ENCODE results near the gene ATP4B.

The ATP4B gene

GRCh38 chr13:113616991-113617749 is 40.8 kb downstream of the ATP4B start:
- no peak for DNase-seq
- in situ Hi-C loops (cut with HindIII; ENCODE audit: low pct_ligation_motif_present, low pct_unique_long_range_greater_than_20kb, low sequenced_read_pairs): no loop called here

- DNase-seq: no peak
- in situ Hi-C loops (cut with HindIII; ENCODE audit: low pct_ligation_motif_present, low pct_unique_long_range_greater_than_20kb, low sequenced_read_pairs): no loop called here
These were observed 41.6 kb downstream of the ATP4B start for GRCh38 chr13:113616281-113616906.

GRCh38 chr13:113613789-113614379 is 44.1 kb downstream of the ATP4B start:
- DNase-seq: no peak
- in situ Hi-C loops (cut with HindIII; ENCODE audit: low pct_ligation_motif_present, low pct_unique_long_range_greater_than_20kb, low sequenced_read_pairs): no loop called here

GRCh38 chr13:113612607-113613006 is 45.4 kb downstream of the ATP4B start:
- no peak for DNase-seq
- in situ Hi-C loops (cut with HindIII; ENCODE audit: low pct_ligation_motif_present, low pct_unique_long_range_greater_than_20kb, low sequenced_read_pairs): no loop called here

GRCh38 chr13:113611996-113612395 is 46.0 kb downstream of the ATP4B start:
- in situ Hi-C loops (cut with HindIII; ENCODE audit: low pct_ligation_motif_present, low pct_unique_long_range_greater_than_20kb, low sequenced_read_pairs): no loop called here
- DNase-seq: no peak

- in situ Hi-C loops (cut with HindIII; ENCODE audit: low pct_ligation_motif_present, low pct_unique_long_range_greater_than_20kb, low sequenced_read_pairs): no loop called here
- no peak for DNase-seq
These were observed 47.7 kb downstream of the ATP4B start for GRCh38 chr13:113610266-113610665.

- DNase-seq: no peak
- in situ Hi-C loops (cut with HindIII; ENCODE audit: low pct_ligation_motif_present, low pct_unique_long_range_greater_than_20kb, low sequenced_read_pairs): no loop called here
These were observed 48.4 kb downstream of the ATP4B start for GRCh38 chr13:113609616-113610015.

GRCh38 chr13:113608967-113609533 is 48.9 kb downstream of the ATP4B start:
- no peak for DNase-seq
- in situ Hi-C loops (cut with HindIII; ENCODE audit: low pct_ligation_motif_present, low pct_unique_long_range_greater_than_20kb, low sequenced_read_pairs): no loop called here

GRCh38 chr13:113607889-113608635 is 49.9 kb downstream of the ATP4B start:
- in situ Hi-C loops (cut with HindIII; ENCODE audit: low pct_ligation_motif_present, low pct_unique_long_range_greater_than_20kb, low sequenced_read_pairs): no loop called here
- DNase-seq: no peak

GRCh38 chr13:113607056-113607888 is 50.7 kb downstream of the ATP4B start:
- no peak for DNase-seq
- in situ Hi-C loops (cut with HindIII; ENCODE audit: low pct_ligation_motif_present, low pct_unique_long_range_greater_than_20kb, low sequenced_read_pairs): no loop called here

GRCh38 chr13:113605866-113606438 is 52.0 kb downstream of the ATP4B start:
- no peak for DNase-seq
- in situ Hi-C loops (cut with HindIII; ENCODE audit: low pct_ligation_motif_present, low pct_unique_long_range_greater_than_20kb, low sequenced_read_pairs): no loop called here

GRCh38 chr13:113605461-113605860 is 52.5 kb downstream of the ATP4B start:
- no peak for DNase-seq
- in situ Hi-C loops (cut with HindIII; ENCODE audit: low pct_ligation_motif_present, low pct_unique_long_range_greater_than_20kb, low sequenced_read_pairs): no loop called here

- DNase-seq: no peak
- in situ Hi-C loops (cut with HindIII; ENCODE audit: low pct_ligation_motif_present, low pct_unique_long_range_greater_than_20kb, low sequenced_read_pairs): no loop called here
These were observed 53.8 kb downstream of the ATP4B start for GRCh38 chr13:113604186-113604585.

- in situ Hi-C loops (cut with HindIII; ENCODE audit: low pct_ligation_motif_present, low pct_unique_long_range_greater_than_20kb, low sequenced_read_pairs): no loop called here
- DNase-seq: no peak
These were observed 54.8 kb downstream of the ATP4B start for GRCh38 chr13:113603116-113603710.

GRCh38 chr13:113602291-113602988 is 55.6 kb downstream of the ATP4B start:
- no peak for DNase-seq
- in situ Hi-C loops (cut with HindIII; ENCODE audit: low pct_ligation_motif_present, low pct_unique_long_range_greater_than_20kb, low sequenced_read_pairs): no loop called here

GRCh38 chr13:113601166-113602070 is 56.6 kb downstream of the ATP4B start:
- DNase-seq: no peak
- in situ Hi-C loops (cut with HindIII; ENCODE audit: low pct_ligation_motif_present, low pct_unique_long_range_greater_than_20kb, low sequenced_read_pairs): no loop called here
